Epithelial cell of esophagus (primary cell): Measurements from ENCODE around the gene ALDH3A2.

Experiments used
- DNase-seq: peaks from one replicate; pipeline ENCODE4 v3.0.0; 2010; ENCODE audit warnings: low read depth
- H3K4me3 ChIP-seq: 2 replicates; pipeline ENCODE4 v1.5.1; 2011; ENCODE audit warnings: mild to moderate bottlenecking, low read length, control low read depth
- CTCF ChIP-seq: IDR thresholded peaks from 2 replicates; pipeline ENCODE4 v1.5.1; 2011; ENCODE audit warnings: low read depth, mild to moderate bottlenecking, low read length, control low read depth, inconsistent platforms; ENCODE audit not compliant: insufficient read depth; ENCODE audit errors: missing control alignments

The ALDH3A2 gene

GRCh38 chr17:19708431-19709175 is 60.1 kb downstream of the ALDH3A2 start:
- TF ChIP-seq CTCF = no peak
- H3K4me3 ChIP-seq = no peak overlapping the region
- no peak for DNase-seq

- no peak overlapping the region for H3K4me3 ChIP-seq
- no peak for DNase-seq
- TF ChIP-seq CTCF = no peak
Observed at GRCh38 chr17:19709841-19710240, 61.3 kb downstream of the ALDH3A2 start.

- no peak overlapping the region for H3K4me3 ChIP-seq
- TF ChIP-seq CTCF = no peak
- no peak for DNase-seq
Observed at GRCh38 chr17:19712436-19713004, 64.0 kb downstream of the ALDH3A2 start.

- H3K4me3 ChIP-seq = no peak overlapping the region
- no peak for TF ChIP-seq CTCF
- DNase-seq = no peak
Observed at GRCh38 chr17:19713462-19713861, 64.9 kb downstream of the ALDH3A2 start.

GRCh38 chr17:19713901-19714361 is 65.4 kb downstream of the ALDH3A2 start:
- TF ChIP-seq CTCF = no peak
- DNase-seq = no peak
- no peak overlapping the region for H3K4me3 ChIP-seq

- no peak for DNase-seq
- TF ChIP-seq CTCF = no peak
- H3K4me3 ChIP-seq = no peak overlapping the region
Observed at GRCh38 chr17:19714542-19715411, 66.2 kb downstream of the ALDH3A2 start.
